ENCODE data around the gene TMEM247. TPM values are rescaled to one million over a fixed set of nuclear protein-coding genes. Genes with fewer than 3 reads are reported as not detected.

TMEM247 gene
- total RNA-seq, 1 donor from 2014 or later: not detected

DNA sequence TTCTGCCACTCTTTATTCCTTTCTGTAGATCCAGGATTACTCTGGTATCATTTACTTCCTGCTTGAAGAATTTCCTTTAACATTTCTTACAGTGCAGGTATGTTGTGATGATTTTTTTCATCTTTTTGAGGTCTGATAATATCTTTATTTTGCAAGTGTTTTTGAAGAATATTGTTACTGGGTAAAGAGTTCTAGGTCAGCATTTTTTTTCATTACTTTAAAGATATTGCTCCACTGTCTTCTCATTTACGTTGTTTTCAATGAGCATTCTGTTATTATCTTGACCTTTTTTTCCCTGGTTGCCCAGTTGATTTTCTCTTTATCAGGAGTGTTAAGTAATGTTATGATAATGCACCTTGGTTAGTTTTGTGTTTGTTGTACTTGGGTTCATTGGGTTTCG is 31.7 kb upstream of the TMEM247 start:
- Mint-ChIP-seq H3K9me3 (ENCODE audit: low read depth) (peaks cover 20% of the 10 kb centered on the region), H3K36me3 (ENCODE audit: low read depth) (peaks cover 5% of the 10 kb centered on the region), H3K4me1 (ENCODE audit: low read depth) (peaks cover 3% of the 10 kb centered on the region), H3K27me3 (ENCODE audit: low read depth) (no peaks in the 10 kb centered on the region), H3K4me3 (ENCODE audit: unreplicated experiment) (no peak overlapping the region), H3K27ac (ENCODE audit: unreplicated experiment) (no peak overlapping the region)
- no peak for DNase-seq (ENCODE audit: low spot score)
- TF ChIP-seq, protein P1, sequence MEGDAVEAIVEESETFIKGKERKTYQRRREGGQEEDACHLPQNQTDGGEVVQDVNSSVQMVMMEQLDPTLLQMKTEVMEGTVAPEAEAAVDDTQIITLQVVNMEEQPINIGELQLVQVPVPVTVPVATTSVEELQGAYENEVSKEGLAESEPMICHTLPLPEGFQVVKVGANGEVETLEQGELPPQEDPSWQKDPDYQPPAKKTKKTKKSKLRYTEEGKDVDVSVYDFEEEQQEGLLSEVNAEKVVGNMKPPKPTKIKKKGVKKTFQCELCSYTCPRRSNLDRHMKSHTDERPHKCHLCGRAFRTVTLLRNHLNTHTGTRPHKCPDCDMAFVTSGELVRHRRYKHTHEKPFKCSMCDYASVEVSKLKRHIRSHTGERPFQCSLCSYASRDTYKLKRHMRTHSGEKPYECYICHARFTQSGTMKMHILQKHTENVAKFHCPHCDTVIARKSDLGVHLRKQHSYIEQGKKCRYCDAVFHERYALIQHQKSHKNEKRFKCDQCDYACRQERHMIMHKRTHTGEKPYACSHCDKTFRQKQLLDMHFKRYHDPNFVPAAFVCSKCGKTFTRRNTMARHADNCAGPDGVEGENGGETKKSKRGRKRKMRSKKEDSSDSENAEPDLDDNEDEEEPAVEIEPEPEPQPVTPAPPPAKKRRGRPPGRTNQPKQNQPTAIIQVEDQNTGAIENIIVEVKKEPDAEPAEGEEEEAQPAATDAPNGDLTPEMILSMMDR (IDR thresholded peaks at IDR 0.05): no peak

GRCh38 chr2:46448111-46448510 is 31.3 kb upstream of the TMEM247 start:
- Mint-ChIP-seq H3K27me3 (ENCODE audit: low read depth) (no peaks in the 10 kb centered on the region), H3K4me3 (ENCODE audit: unreplicated experiment) (no peak overlapping the region), H3K4me1 (ENCODE audit: low read depth) (peaks cover 3% of the 10 kb centered on the region), H3K9me3 (ENCODE audit: low read depth) (peaks cover 20% of the 10 kb centered on the region), H3K36me3 (ENCODE audit: low read depth) (peaks cover 5% of the 10 kb centered on the region), H3K27ac (ENCODE audit: unreplicated experiment) (no peak overlapping the region)
- TF ChIP-seq, protein P1 (IDR thresholded peaks at IDR 0.05): no peak
- DNase-seq (ENCODE audit: low spot score): no peak

DNA sequence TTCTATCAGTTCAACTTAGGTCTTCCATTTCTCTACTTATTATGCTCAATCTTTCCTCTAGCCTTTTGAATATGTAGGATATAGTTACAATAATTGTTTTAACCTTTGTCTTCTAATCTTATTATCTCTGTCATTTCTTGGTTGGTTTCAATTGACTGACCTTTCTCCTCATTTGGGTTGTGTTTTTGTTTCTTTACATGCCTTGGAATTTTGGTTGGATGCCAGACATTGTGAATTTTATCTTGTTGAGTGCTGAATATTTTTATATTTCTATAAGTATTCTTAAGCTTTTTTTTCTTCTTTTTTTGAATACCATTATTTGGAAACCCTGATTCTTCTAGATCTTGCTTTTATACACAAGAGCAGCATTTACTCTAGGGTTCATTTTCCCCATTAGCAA is 30.7 kb upstream of the TMEM247 start:
- peaks cover 3% of the 10 kb centered on the region for H3K4me1 Mint-ChIP-seq (ENCODE audit: low read depth)
- TF ChIP-seq, protein P1 (IDR thresholded peaks at IDR 0.05): no peak
- no peak overlapping the region for H3K4me3 Mint-ChIP-seq (ENCODE audit: unreplicated experiment)
- H3K36me3 Mint-ChIP-seq (ENCODE audit: low read depth): peaks cover 7% of the 10 kb centered on the region
- DNase-seq (ENCODE audit: low spot score): no peak
- peaks cover 20% of the 10 kb centered on the region for H3K9me3 Mint-ChIP-seq (ENCODE audit: low read depth)
- H3K27me3 Mint-ChIP-seq (ENCODE audit: low read depth): peaks cover 3% of the 10 kb centered on the region
- H3K27ac Mint-ChIP-seq (ENCODE audit: unreplicated experiment): no peak overlapping the region

GRCh38 chr2:46449700-46450099 is 29.7 kb upstream of the TMEM247 start:
- peaks cover 5% of the 10 kb centered on the region for H3K27me3 Mint-ChIP-seq (ENCODE audit: low read depth)
- H3K9me3 Mint-ChIP-seq (ENCODE audit: low read depth): peaks cover 21% of the 10 kb centered on the region
- no peak overlapping the region for H3K4me3 Mint-ChIP-seq (ENCODE audit: unreplicated experiment)
- H3K27ac Mint-ChIP-seq (ENCODE audit: unreplicated experiment): no peak overlapping the region
- peaks cover 3% of the 10 kb centered on the region for H3K4me1 Mint-ChIP-seq (ENCODE audit: low read depth)
- TF ChIP-seq, protein P1 (IDR thresholded peaks at IDR 0.05): no peak
- H3K36me3 Mint-ChIP-seq (ENCODE audit: low read depth): peaks cover 6% of the 10 kb centered on the region
- no peak for DNase-seq (ENCODE audit: low spot score)

- TF ChIP-seq, protein P1 (IDR thresholded peaks at IDR 0.05): no peak
- DNase-seq (ENCODE audit: low spot score): no peak
- Mint-ChIP-seq H3K4me1 (ENCODE audit: low read depth) (peaks cover 3% of the 10 kb centered on the region), H3K4me3 (ENCODE audit: unreplicated experiment) (no peak overlapping the region), H3K36me3 (ENCODE audit: low read depth) (peaks cover 3% of the 10 kb centered on the region), H3K27me3 (ENCODE audit: low read depth) (peaks cover 5% of the 10 kb centered on the region), H3K9me3 (ENCODE audit: low read depth) (peaks cover 13% of the 10 kb centered on the region), H3K27ac (ENCODE audit: unreplicated experiment) (no peak overlapping the region)
Measured at GRCh38 chr2:46451131-46451711, 28.1 kb upstream of the TMEM247 start.

Data from chondrocyte (in vitro differentiated cells).